ENCODE measurements around the gene LPP. TPM values are rescaled to one million over a fixed set of nuclear protein-coding genes. Genes with fewer than 3 reads are reported as not detected.

LPP gene
- total and polyA plus RNA-seq, 2 of the 4 experiments (the other 2 are of a cell fraction), result 16.0 to 130 TPM

DNA sequence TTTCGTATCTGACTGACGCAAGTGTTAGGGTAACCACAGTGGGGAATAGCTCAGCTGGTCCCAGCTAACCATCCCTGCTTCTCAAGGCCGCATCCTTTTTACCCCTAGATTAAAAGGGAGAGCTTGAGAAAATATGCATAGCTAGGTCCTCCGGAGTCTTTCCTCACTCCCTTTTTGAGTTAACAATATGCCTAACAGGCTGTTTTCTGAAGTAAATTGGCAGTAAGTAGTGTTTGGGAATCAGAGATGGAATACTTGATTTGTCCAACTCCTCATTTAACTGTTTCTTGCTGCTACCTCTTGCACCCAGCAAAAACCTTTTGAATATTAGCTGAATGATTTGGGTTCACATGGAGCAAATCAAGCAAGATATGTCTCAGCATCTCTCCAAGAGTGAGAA lies 326.1 kb downstream of the LPP start:
- Histone ChIP-seq H3K23ac (ENCODE audit: low read depth, low read length) (no peak overlapping the region), H3K27me3 (ENCODE audit: control insufficient read depth, insufficient read depth, low read length) (no peaks in the 10 kb centered on the region), H3K79me1 (ENCODE audit: low read depth in 1 of 2, low read length in 2 of 2) (peaks cover 32 to 72% of the 10 kb centered on the region in 2 experiments), H3K14ac (replicated peaks; ENCODE audit: low read depth, low read length) (no peak overlapping the region), H2BK120ac (ENCODE audit: low read depth, low read length) (no peak overlapping the region), H3K4ac (ENCODE audit: low read depth, low read length) (no peak overlapping the region), H2AK5ac (ENCODE audit: low read depth, low read length) (no peak overlapping the region), H3K18ac (ENCODE audit: low read depth, low read length) (no peak overlapping the region), H4K91ac (ENCODE audit: insufficient read depth, low read depth, low read length) (no peak overlapping the region), H4K5ac (ENCODE audit: low read depth, low read length) (no peak overlapping the region), H2BK15ac (ENCODE audit: low read depth, low read length) (no peak overlapping the region), H3K36me3 (ENCODE audit: control insufficient read depth, insufficient read depth, low read length) (peaks cover 5% of the 10 kb centered on the region; the same call in 1 of the 2 replicates), H2BK20ac (ENCODE audit: low read depth, low read length) (no peak overlapping the region), H3K4me1 (ENCODE audit: control insufficient read depth, insufficient read depth, low read length) (peaks cover 10% of the 10 kb centered on the region), H2AFZ (replicated peaks; ENCODE audit: low read length, poor library complexity) (no peak overlapping the region), H3K9me1 (ENCODE audit: insufficient read depth, low read length) (peaks cover 20% of the 10 kb centered on the region), H2AK9ac (replicated peaks; ENCODE audit: low read depth, low read length, poor library complexity) (no peak overlapping the region), H3K4me2 (ENCODE audit: low read depth, low read length) (no peak overlapping the region), H3K9ac (ENCODE audit: low read depth, low read length) (no peak overlapping the region), H3K27ac (ENCODE audit: insufficient read depth, low read length) (no peak overlapping the region), H3K4me3 (ENCODE audit: insufficient read depth, low read depth, low read length) (no peak overlapping the region), H3K9me3 (ENCODE audit: control insufficient read depth, insufficient read depth, low read length) (no peaks in the 10 kb centered on the region), H4K20me1 (ENCODE audit: insufficient read depth, low read length) (peaks cover 31% of the 10 kb centered on the region; the same call in 1 of the 2 replicates), H2BK5ac (ENCODE audit: low read depth, low read length, poor library complexity, severe bottlenecking) (no peak overlapping the region), H3K56ac (ENCODE audit: extremely low read depth, insufficient read depth, low read length) (no peak overlapping the region), H4K8ac (ENCODE audit: low read depth in 2 of 2, low read length in 2 of 2) (no peak overlapping the region)
- DNase-seq (no peak), ATAC-seq (ENCODE audit: low read depth) (no peak)
- dilution Hi-C loops (cut with HindIII; ENCODE audit: low sequenced_read_pairs, unreplicated experiment) (no loop called here), in situ Hi-C loops (cut with MboI; ENCODE audit: low sequenced_read_pairs) (no loop called here), intact Hi-C loops (cut with micrococcal nuclease) (no loop called here)
- no CpG with 5 or more reads among the region's 4 CpGs for WGBS, 2 experiments (ENCODE audit: extremely low coverage in 2 of 2, insufficient read length in 1 of 2)
- CTCF ChIA-PET, result no interaction called here
- no TSS peak for BruUV-seq (replicated peaks)
- POLR2A ChIA-PET (ENCODE audit: unreplicated experiment), result no interaction called here
- TF ChIP-seq MAZ (IDR thresholded peaks at IDR 0.05; ENCODE audit: borderline replicate concordance, low read depth, low read length) (no peak), BHLHE40 (IDR thresholded peaks at IDR 0.05; ENCODE audit: low read depth, low read length) (no peak), RCOR1 (IDR thresholded peaks at IDR 0.05; ENCODE audit: insufficient replicate concordance, low read length) (no peak), POLR2A (IDR thresholded peaks at IDR 0.05; ENCODE audit: low read depth, low read length) (no peak), FOS (IDR thresholded peaks at IDR 0.05; ENCODE audit: low read depth, low read length) (no peak), SMC3 (IDR thresholded peaks at IDR 0.05; ENCODE audit: low read depth, low read length) (no peak), CEBPB (IDR thresholded peaks at IDR 0.05; ENCODE audit: low read depth, low read length) (no peak), RAD21 (IDR thresholded peaks at IDR 0.05; ENCODE audit: low read length) (no peak), RFX5 (IDR thresholded peaks at IDR 0.05; ENCODE audit: low read depth, low read length) (no peak), MAFK (IDR thresholded peaks at IDR 0.05; ENCODE audit: low read depth, low read length) (no peak), CHD1 (IDR thresholded peaks at IDR 0.05; ENCODE audit: low read depth, low read length) (no peak), NFE2L2 (IDR thresholded peaks at IDR 0.05; ENCODE audit: low read depth, low read length) (no peak), MXI1 (IDR thresholded peaks at IDR 0.05; ENCODE audit: borderline replicate concordance, low read depth, low read length) (no peak)
- TF ChIP-seq, protein P1, sequence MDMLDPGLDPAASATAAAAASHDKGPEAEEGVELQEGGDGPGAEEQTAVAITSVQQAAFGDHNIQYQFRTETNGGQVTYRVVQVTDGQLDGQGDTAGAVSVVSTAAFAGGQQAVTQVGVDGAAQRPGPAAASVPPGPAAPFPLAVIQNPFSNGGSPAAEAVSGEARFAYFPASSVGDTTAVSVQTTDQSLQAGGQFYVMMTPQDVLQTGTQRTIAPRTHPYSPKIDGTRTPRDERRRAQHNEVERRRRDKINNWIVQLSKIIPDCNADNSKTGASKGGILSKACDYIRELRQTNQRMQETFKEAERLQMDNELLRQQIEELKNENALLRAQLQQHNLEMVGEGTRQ (IDR thresholded peaks at IDR 0.05; ENCODE audit: low read depth, low read length), result no peak
- TF ChIP-seq, protein P2, sequence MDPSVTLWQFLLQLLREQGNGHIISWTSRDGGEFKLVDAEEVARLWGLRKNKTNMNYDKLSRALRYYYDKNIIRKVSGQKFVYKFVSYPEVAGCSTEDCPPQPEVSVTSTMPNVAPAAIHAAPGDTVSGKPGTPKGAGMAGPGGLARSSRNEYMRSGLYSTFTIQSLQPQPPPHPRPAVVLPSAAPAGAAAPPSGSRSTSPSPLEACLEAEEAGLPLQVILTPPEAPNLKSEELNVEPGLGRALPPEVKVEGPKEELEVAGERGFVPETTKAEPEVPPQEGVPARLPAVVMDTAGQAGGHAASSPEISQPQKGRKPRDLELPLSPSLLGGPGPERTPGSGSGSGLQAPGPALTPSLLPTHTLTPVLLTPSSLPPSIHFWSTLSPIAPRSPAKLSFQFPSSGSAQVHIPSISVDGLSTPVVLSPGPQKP (IDR thresholded peaks at IDR 0.05; ENCODE audit: borderline replicate concordance, low read depth, low read length), result no peak
- TF ChIP-seq, protein P3, sequence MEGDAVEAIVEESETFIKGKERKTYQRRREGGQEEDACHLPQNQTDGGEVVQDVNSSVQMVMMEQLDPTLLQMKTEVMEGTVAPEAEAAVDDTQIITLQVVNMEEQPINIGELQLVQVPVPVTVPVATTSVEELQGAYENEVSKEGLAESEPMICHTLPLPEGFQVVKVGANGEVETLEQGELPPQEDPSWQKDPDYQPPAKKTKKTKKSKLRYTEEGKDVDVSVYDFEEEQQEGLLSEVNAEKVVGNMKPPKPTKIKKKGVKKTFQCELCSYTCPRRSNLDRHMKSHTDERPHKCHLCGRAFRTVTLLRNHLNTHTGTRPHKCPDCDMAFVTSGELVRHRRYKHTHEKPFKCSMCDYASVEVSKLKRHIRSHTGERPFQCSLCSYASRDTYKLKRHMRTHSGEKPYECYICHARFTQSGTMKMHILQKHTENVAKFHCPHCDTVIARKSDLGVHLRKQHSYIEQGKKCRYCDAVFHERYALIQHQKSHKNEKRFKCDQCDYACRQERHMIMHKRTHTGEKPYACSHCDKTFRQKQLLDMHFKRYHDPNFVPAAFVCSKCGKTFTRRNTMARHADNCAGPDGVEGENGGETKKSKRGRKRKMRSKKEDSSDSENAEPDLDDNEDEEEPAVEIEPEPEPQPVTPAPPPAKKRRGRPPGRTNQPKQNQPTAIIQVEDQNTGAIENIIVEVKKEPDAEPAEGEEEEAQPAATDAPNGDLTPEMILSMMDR (conservative IDR thresholded peaks at IDR 0.05; ENCODE audit: low read depth, low read length), result no peak
